Activated B cell treated with CpG ODN at 0.5 μM for 24 hours (primary cell): ENCODE data around the gene SCTR. TPM values are rescaled to one million over a fixed set of nuclear protein-coding genes. Genes with fewer than 3 reads are reported as not detected.

ENCODE experiments used
- ATAC-seq: fragments of 200-7000 bp; cut with Tn5 transposase; one replicate; pipeline ENCODE4 v1.10.0; 2021; ENCODE audit warnings: low read depth, mild to moderate bottlenecking, moderate library complexity
- CTCF ChIA-PET: fragments of 350-600 bp; sonication (Branson Sonifier 250); formaldehyde crosslinking; loops from one replicate; lab custom pipeline; 2021; ENCODE audit warnings: antibody characterized with exemption; lab: Charles Lee
- POLR2A ChIA-PET: fragments of 350-600 bp; sonication (Branson Sonifier 250); formaldehyde crosslinking; loops from one replicate; lab custom pipeline; 2021; ENCODE audit warnings: antibody characterized with exemption; lab: Charles Lee
- DNase-seq: peaks from one replicate; pipeline ENCODE4 v3.0.0; 2022
- H3K27ac Mint-ChIP-seq: one replicate; pipeline ENCODE4 v1.8.0; 2020; ENCODE audit warnings: mixed read lengths
- H3K27me3 Mint-ChIP-seq: one replicate; pipeline ENCODE4 v1.8.0; 2021; ENCODE audit warnings: mixed read lengths
- H3K36me3 Mint-ChIP-seq: one replicate; pipeline ENCODE4 v1.8.0; 2021; ENCODE audit warnings: low read depth, mixed read lengths
- H3K4me1 Mint-ChIP-seq: one replicate; pipeline ENCODE4 v1.8.0; 2021; ENCODE audit warnings: mixed read lengths
- H3K4me3 Mint-ChIP-seq: one replicate; pipeline ENCODE4 v1.8.0; 2020; ENCODE audit warnings: mild to moderate bottlenecking, mixed read lengths
- H3K9me3 Mint-ChIP-seq: one replicate; pipeline ENCODE4 v1.8.0; 2020; ENCODE audit warnings: mixed read lengths
- intact Hi-C: fragments of 100-400 bp; cut with micrococcal nuclease; formaldehyde crosslinking; loops from one replicate; pipeline ENCODE4 v1.15.1; 2024
- total RNA-seq: library from RNA; stranded (reverse); gene quantifications from 2 replicates; pipeline ENCODE4 v1.2.3, GENCODE V29; 2022
- TF ChIP-seq, protein P1 (sequence below): fragments of 200-600 bp; IDR thresholded peaks from one replicate; pipeline ENCODE4 v1.8.0; 2022; ENCODE audit warnings: antibody characterized with exemption, mild to moderate bottlenecking

Gene SCTR
- total RNA-seq, 1 donor from 2014 or later, result not detected

DNA sequence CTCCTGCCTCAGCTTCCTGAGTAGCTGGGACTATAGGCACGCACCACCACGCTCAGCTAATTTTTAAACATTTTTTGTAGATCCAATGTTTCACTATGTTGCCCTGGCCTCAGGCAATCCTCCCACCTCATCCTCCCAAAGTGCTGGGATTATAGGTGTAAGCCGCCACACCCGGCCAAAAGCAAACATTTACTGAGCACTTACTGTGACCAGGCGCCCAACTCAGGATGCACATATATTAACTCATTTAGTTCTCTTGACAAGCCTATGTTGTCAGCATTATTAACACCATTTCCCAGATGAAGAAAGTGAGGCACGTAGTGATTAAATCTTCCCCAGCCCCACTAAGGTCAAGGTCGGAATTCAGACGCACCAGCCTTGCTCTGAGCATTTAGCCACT is 51.5 kb downstream of the SCTR start:
- Mint-ChIP-seq H3K27me3 (peaks cover 5% of the 10 kb centered on the region), H3K9me3 (no peaks in the 10 kb centered on the region), H3K36me3 (no peaks in the 10 kb centered on the region), H3K4me3 (no peak overlapping the region), H3K27ac (no peak overlapping the region), H3K4me1 (no peaks in the 10 kb centered on the region)
- ChIA-PET CTCF (no interaction called here), POLR2A (no interaction called here)
- no peak for DNase-seq
- ATAC-seq, result no peak
- intact Hi-C loops, result loop anchor here (10.0 kb wide), 1 partner anchor 248 kb away; the partner anchor contains the start of gene STEAP3
- TF ChIP-seq, protein P1, sequence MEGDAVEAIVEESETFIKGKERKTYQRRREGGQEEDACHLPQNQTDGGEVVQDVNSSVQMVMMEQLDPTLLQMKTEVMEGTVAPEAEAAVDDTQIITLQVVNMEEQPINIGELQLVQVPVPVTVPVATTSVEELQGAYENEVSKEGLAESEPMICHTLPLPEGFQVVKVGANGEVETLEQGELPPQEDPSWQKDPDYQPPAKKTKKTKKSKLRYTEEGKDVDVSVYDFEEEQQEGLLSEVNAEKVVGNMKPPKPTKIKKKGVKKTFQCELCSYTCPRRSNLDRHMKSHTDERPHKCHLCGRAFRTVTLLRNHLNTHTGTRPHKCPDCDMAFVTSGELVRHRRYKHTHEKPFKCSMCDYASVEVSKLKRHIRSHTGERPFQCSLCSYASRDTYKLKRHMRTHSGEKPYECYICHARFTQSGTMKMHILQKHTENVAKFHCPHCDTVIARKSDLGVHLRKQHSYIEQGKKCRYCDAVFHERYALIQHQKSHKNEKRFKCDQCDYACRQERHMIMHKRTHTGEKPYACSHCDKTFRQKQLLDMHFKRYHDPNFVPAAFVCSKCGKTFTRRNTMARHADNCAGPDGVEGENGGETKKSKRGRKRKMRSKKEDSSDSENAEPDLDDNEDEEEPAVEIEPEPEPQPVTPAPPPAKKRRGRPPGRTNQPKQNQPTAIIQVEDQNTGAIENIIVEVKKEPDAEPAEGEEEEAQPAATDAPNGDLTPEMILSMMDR, result no peak

DNA sequence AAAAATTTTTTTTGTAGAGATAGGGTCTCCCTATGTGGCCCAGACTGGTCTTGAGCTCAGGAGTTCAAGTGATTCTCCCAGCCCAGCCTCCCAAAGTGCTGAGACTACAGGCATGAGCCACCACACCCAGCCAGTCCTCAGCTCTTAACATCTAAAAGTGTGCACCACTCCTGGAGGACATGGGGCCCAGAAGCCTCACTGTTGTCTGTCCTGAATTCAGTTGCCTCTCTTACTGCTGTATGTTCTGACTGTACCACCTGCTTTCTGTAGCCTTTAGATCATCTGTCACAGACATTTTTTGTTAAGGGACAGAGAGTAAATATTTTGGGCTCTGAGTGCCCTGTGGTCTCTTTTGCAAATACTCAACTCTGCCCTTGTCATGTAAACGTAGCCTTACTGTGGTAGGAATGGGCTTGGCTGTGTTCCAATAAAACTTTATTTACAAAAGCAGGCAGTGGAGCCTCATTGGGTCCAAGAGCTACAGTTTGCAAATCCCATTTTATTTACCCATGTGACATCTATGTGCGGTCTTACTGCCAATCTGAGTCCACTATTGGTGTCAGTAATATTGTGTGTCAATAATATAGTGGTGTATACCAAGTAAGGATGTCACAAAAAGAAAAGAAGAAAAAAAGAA is 54.5 kb downstream of the SCTR start:
- Mint-ChIP-seq H3K27ac (no peak overlapping the region), H3K9me3 (no peaks in the 10 kb centered on the region), H3K27me3 (peaks cover 5% of the 10 kb centered on the region), H3K4me1 (no peaks in the 10 kb centered on the region), H3K36me3 (no peaks in the 10 kb centered on the region), H3K4me3 (no peak overlapping the region)
- intact Hi-C loops, result loop anchor here (10.0 kb wide), 1 partner anchor 245 kb away; the partner anchor contains the start of gene STEAP3
- ATAC-seq (no peak), DNase-seq (no peak)
- ChIA-PET POLR2A (no interaction called here), CTCF (no interaction called here)
- TF ChIP-seq, protein P1, result no peak

DNA sequence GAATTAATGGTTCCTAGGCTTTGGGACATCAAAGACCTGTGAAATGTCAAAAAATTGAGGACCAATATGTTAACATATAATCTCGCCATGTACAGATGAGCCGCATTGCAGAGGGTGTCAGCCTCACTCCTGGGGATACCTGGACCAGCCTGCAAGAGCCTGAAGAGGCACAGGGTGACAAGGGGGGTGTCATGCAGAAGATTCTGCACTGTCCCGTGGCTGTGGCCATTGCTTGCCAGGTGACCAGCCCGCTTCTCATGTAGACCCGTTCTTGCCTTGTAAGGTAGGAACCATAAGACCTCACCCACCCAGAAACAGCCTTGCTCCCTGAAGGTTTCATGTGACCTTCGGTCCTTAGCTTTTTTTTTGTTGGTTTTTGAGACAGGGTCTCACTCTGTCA is 55.2 kb downstream of the SCTR start:
- no peaks in the 10 kb centered on the region for H3K9me3 Mint-ChIP-seq
- TF ChIP-seq, protein P1, result no peak
- H3K27me3 Mint-ChIP-seq, result peaks cover 5% of the 10 kb centered on the region
- DNase-seq (no peak), ATAC-seq (no peak)
- no peaks in the 10 kb centered on the region for H3K4me1 Mint-ChIP-seq
- H3K27ac Mint-ChIP-seq, result no peak overlapping the region
- CTCF ChIA-PET, result no interaction called here
- POLR2A ChIA-PET, result no interaction called here
- H3K36me3 Mint-ChIP-seq, result no peaks in the 10 kb centered on the region
- intact Hi-C loops, result no loop called here
- H3K4me3 Mint-ChIP-seq, result no peak overlapping the region

DNA sequence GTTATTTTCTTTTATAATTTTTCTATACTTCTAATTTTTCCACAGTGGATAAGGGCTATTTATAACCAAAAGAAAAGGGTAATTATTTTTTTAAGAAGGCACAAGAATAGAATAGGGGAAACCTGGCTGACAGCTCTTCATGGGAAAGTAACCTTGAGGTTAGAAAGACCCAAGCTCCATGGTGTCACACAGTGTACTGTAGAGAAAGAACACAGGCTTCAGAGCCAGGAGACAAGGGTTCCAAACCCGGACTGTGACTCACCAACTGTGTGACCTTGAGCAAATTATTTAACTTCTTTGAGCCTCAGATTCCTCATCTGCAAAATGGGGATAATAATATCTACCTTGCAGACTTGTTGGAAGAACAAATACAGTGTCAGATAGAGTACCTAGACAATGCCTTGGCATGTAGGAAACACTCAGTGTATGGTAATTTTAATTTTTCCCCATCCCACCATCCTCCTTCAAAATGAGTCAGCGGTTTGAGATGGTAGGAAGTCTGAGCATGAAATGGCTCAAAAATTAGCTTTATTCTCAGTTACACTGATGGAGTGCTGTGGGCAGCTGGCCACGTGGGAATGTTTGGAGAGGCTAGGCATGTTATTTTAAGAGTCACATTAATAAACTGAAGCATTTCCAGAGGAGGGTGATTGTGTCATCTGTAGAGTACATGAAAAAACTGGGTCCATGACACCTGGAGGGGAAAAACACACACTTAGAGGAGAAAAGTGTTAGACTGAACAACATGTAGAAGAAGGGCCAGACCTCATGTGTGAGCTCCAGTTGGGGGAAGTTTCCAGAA is 55.9 kb downstream of the SCTR start:
- CTCF ChIA-PET, result no interaction called here
- POLR2A ChIA-PET, result no interaction called here
- intact Hi-C loops, result no loop called here
- Mint-ChIP-seq H3K4me1 (no peaks in the 10 kb centered on the region), H3K27me3 (peaks cover 5% of the 10 kb centered on the region), H3K27ac (no peak overlapping the region), H3K9me3 (no peaks in the 10 kb centered on the region), H3K36me3 (no peaks in the 10 kb centered on the region), H3K4me3 (no peak overlapping the region)
- no peak for ATAC-seq
- TF ChIP-seq, protein P1, result no peak
- DNase-seq, result no peak

DNA sequence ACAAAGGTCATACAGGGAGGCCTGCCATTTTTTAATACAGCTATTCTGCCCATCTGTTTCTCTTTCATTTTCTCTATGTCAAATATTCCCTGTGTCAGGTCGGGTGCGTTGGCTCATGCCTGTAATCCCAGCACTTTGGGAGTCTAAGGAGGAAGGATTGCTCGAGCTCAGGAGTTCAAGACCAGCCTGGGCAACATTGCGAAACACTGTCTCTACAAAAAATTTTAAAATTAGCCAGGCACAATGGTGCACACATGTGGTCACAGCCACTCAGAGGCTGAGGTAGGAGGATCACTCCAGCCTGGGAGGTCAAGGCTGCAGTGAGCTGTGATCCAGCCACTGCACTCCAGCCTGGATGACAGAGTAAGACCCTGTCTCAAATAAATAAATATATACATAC is 57.9 kb downstream of the SCTR start:
- ChIA-PET CTCF (no interaction called here), POLR2A (no interaction called here)
- no peaks in the 10 kb centered on the region for H3K36me3 Mint-ChIP-seq
- TF ChIP-seq, protein P1, result no peak
- intact Hi-C loops, result no loop called here
- peaks cover 5% of the 10 kb centered on the region for H3K27me3 Mint-ChIP-seq
- H3K9me3 Mint-ChIP-seq, result no peaks in the 10 kb centered on the region
- H3K4me3 Mint-ChIP-seq, result no peak overlapping the region
- no peak for DNase-seq
- no peaks in the 10 kb centered on the region for H3K4me1 Mint-ChIP-seq
- no peak overlapping the region for H3K27ac Mint-ChIP-seq
- no peak for ATAC-seq
